Stomach smooth muscle (tissue), 2 donors: Measurements from ENCODE around the gene AGTRAP.

Source experiments
- H3K27ac ChIP-seq: one replicate; pipeline ENCODE4 v1.7.0; 2013; ENCODE audit warnings: mild to moderate bottlenecking, low read length, inconsistent platforms
- H3K27me3 ChIP-seq, 2 donors: one replicate each; pipeline ENCODE4 v1.7.0; 2013; ENCODE audit warnings: low read length in 2 of 2; ENCODE audit not compliant: insufficient read depth in 2 of 2, control insufficient read depth in 1 of 2
- H3K36me3 ChIP-seq, 2 donors: one replicate each; pipeline ENCODE4 v1.7.0; 2013; ENCODE audit warnings: low read length in 2 of 2; ENCODE audit not compliant: control insufficient read depth in 2 of 2, insufficient read depth in 2 of 2
- H3K4me1 ChIP-seq: one replicate; pipeline ENCODE4 v1.7.0; 2013; ENCODE audit warnings: low read length; ENCODE audit not compliant: control insufficient read depth, insufficient read depth
- H3K4me3 ChIP-seq, 2 donors: one replicate each; pipeline ENCODE4 v1.7.0; 2013; ENCODE audit warnings: low read length in 2 of 2
- H3K9ac ChIP-seq, 2 donors: one replicate each; pipeline ENCODE4 v1.7.0; 2013; ENCODE audit warnings: low read length in 2 of 2, mild to moderate bottlenecking in 1 of 2
- H3K9me3 ChIP-seq, 2 donors: one replicate each; pipeline ENCODE4 v1.7.0; 2013; ENCODE audit warnings: low read length in 2 of 2; ENCODE audit not compliant: control insufficient read depth in 2 of 2
- donor health status: healthy.
- donor health status: Pancreatic carcinoma.

Gene AGTRAP

GRCh38 chr1:11764115-11764514 lies 28.2 kb downstream of the AGTRAP start:
- H3K27me3 ChIP-seq = peaks cover 16% of the 10 kb centered on the region in 2 donors

GRCh38 chr1:11764519-11764918 lies 28.6 kb downstream of the AGTRAP start:
- no peaks in the 10 kb centered on the region for H3K9me3 ChIP-seq
- peaks cover 4% of the 10 kb centered on the region for H3K4me1 ChIP-seq
- H3K4me3 ChIP-seq = no peak overlapping the region
- no peak overlapping the region for H3K9ac ChIP-seq
- H3K36me3 ChIP-seq = no peaks in the 10 kb centered on the region
- H3K27me3 ChIP-seq = peaks cover 16% of the 10 kb centered on the region in 2 donors
- H3K27ac ChIP-seq = no peak overlapping the region

More at GRCh38 chr1:11764115-11764514, 28.2 kb downstream of the AGTRAP start:
- H3K4me3 ChIP-seq = no peak overlapping the region
- no peak overlapping the region for H3K9ac ChIP-seq
- H3K36me3 ChIP-seq = no peaks in the 10 kb centered on the region
- H3K4me1 ChIP-seq = peaks cover 4% of the 10 kb centered on the region
- H3K9me3 ChIP-seq = no peaks in the 10 kb centered on the region
- H3K27ac ChIP-seq = no peak overlapping the region

GRCh38 chr1:11765661-11766428 lies 29.9 kb downstream of the AGTRAP start:
- H3K27ac ChIP-seq = no peak overlapping the region
- H3K9ac ChIP-seq = no peak overlapping the region
- H3K4me3 ChIP-seq = no peak overlapping the region
- H3K36me3 ChIP-seq = no peaks in the 10 kb centered on the region
- H3K4me1 ChIP-seq = peaks cover 4% of the 10 kb centered on the region
- H3K27me3 ChIP-seq = peaks cover 13% of the 10 kb centered on the region in 2 donors
- no peaks in the 10 kb centered on the region for H3K9me3 ChIP-seq

- no peaks in the 10 kb centered on the region for H3K9me3 ChIP-seq
These were observed 30.5 kb downstream of the AGTRAP start for GRCh38 chr1:11766429-11766776.

GRCh38 chr1:11767922-11768704 lies 32.2 kb downstream of the AGTRAP start:
- Histone ChIP-seq H3K27ac (no peak overlapping the region), H3K9ac (no peak overlapping the region), H3K27me3 (peaks cover 2% of the 10 kb centered on the region in 2 donors), H3K4me3 (no peak overlapping the region), H3K9me3 (no peaks in the 10 kb centered on the region), H3K36me3 (no peaks in the 10 kb centered on the region), H3K4me1 (no peaks in the 10 kb centered on the region)

More at GRCh38 chr1:11766429-11766776, 30.5 kb downstream of the AGTRAP start:
- Histone ChIP-seq H3K27ac (no peak overlapping the region), H3K27me3 (peaks cover 12 to 13% of the 10 kb centered on the region in 2 donors), H3K4me3 (no peak overlapping the region), H3K36me3 (no peaks in the 10 kb centered on the region), H3K9ac (no peak overlapping the region), H3K4me1 (peaks cover 4% of the 10 kb centered on the region)

GRCh38 chr1:11768821-11769220 lies 32.9 kb downstream of the AGTRAP start:
- no peak overlapping the region for H3K9ac ChIP-seq
- H3K36me3 ChIP-seq = no peaks in the 10 kb centered on the region
- H3K9me3 ChIP-seq = no peaks in the 10 kb centered on the region
- no peaks in the 10 kb centered on the region for H3K4me1 ChIP-seq
- no peak overlapping the region for H3K27ac ChIP-seq
- peaks cover 2% of the 10 kb centered on the region in 2 donors for H3K27me3 ChIP-seq
- H3K4me3 ChIP-seq = no peak overlapping the region

GRCh38 chr1:11769274-11769673 lies 33.3 kb downstream of the AGTRAP start:
- Histone ChIP-seq H3K27me3 (peaks cover 0 to 2% of the 10 kb centered on the region in 2 donors), H3K9me3 (no peaks in the 10 kb centered on the region), H3K27ac (no peak overlapping the region), H3K9ac (no peak overlapping the region), H3K4me1 (no peaks in the 10 kb centered on the region), H3K36me3 (no peaks in the 10 kb centered on the region), H3K4me3 (no peak overlapping the region)

- Histone ChIP-seq H3K9ac (no peak overlapping the region), H3K36me3 (no peaks in the 10 kb centered on the region), H3K4me1 (no peaks in the 10 kb centered on the region)
These were observed 34.1 kb downstream of the AGTRAP start for GRCh38 chr1:11770011-11770410.

GRCh38 chr1:11771481-11772043 lies 35.6 kb downstream of the AGTRAP start:
- Histone ChIP-seq H3K27ac (no peak overlapping the region), H3K4me3 (no peak overlapping the region), H3K36me3 (no peaks in the 10 kb centered on the region), H3K9me3 (no peaks in the 10 kb centered on the region), H3K9ac (no peak overlapping the region), H3K27me3 (peaks cover 0 to 2% of the 10 kb centered on the region in 2 donors), H3K4me1 (no peaks in the 10 kb centered on the region)

More at GRCh38 chr1:11770011-11770410, 34.1 kb downstream of the AGTRAP start:
- Histone ChIP-seq H3K4me3 (no peak overlapping the region), H3K9me3 (no peaks in the 10 kb centered on the region), H3K27me3 (peaks cover 0 to 2% of the 10 kb centered on the region in 2 donors), H3K27ac (no peak overlapping the region)

GRCh38 chr1:11772458-11772857 lies 36.5 kb downstream of the AGTRAP start:
- Histone ChIP-seq H3K9ac (no peak overlapping the region), H3K27ac (no peak overlapping the region), H3K9me3 (no peaks in the 10 kb centered on the region), H3K4me1 (no peaks in the 10 kb centered on the region), H3K36me3 (no peaks in the 10 kb centered on the region), H3K27me3 (peaks cover 0 to 2% of the 10 kb centered on the region in 2 donors), H3K4me3 (no peak overlapping the region)
